Measurements from ENCODE around the gene CACNA1A. TPM values are rescaled to one million over a fixed set of nuclear protein-coding genes. Genes with fewer than 3 reads are reported as not detected.

The CACNA1A gene
- total RNA-seq, 1 experiment from 2014 or later = 0.85 TPM

- H3K9me3 Mint-ChIP-seq (ENCODE audit: low read depth, unreplicated experiment) = no peaks in the 10 kb centered on the region
- CTCF ChIA-PET = interaction anchor here (1.1 kb wide), 1 partner anchor 27 kb away, joined by 3 read pairs; no protein-coding TSS in a partner anchor
- no peak overlapping the region for H3K4me3 Mint-ChIP-seq (ENCODE audit: low read depth, unreplicated experiment)
- no peaks in the 10 kb centered on the region for H3K4me1 Mint-ChIP-seq (ENCODE audit: low read depth, unreplicated experiment)
- no peak for DNase-seq
- H3K27me3 Mint-ChIP-seq (ENCODE audit: unreplicated experiment) = peaks cover 43% of the 10 kb centered on the region
- BruUV-seq (replicated peaks) = no TSS peak
- intact Hi-C loops (cut with micrococcal nuclease; ENCODE audit: unreplicated experiment) = loop anchor here (2.0 kb wide), 1 partner anchor 45 kb away; no protein-coding TSS in a partner anchor
- no peak for TF ChIP-seq CTCF (IDR thresholded peaks at IDR 0.05; ENCODE audit: unreplicated experiment)
- no peaks in the 10 kb centered on the region for H3K36me3 Mint-ChIP-seq (ENCODE audit: insufficient read depth, unreplicated experiment)
- no peak overlapping the region for H3K27ac Mint-ChIP-seq (ENCODE audit: unreplicated experiment)
Observed at GRCh38 chr19:13329766-13330165, 176.5 kb downstream of the CACNA1A start.

- Mint-ChIP-seq H3K9me3 (ENCODE audit: low read depth, unreplicated experiment) (no peaks in the 10 kb centered on the region), H3K27me3 (ENCODE audit: unreplicated experiment) (peaks cover 42% of the 10 kb centered on the region), H3K4me1 (ENCODE audit: low read depth, unreplicated experiment) (no peaks in the 10 kb centered on the region), H3K36me3 (ENCODE audit: insufficient read depth, unreplicated experiment) (no peaks in the 10 kb centered on the region), H3K27ac (ENCODE audit: unreplicated experiment) (no peak overlapping the region), H3K4me3 (ENCODE audit: low read depth, unreplicated experiment) (no peak overlapping the region)
- TF ChIP-seq CTCF (IDR thresholded peaks at IDR 0.05; ENCODE audit: unreplicated experiment) = no peak
- intact Hi-C loops (cut with micrococcal nuclease; ENCODE audit: unreplicated experiment) = loop anchor here (2.0 kb wide), 1 partner anchor 43 kb away; no protein-coding TSS in a partner anchor
- no peak for DNase-seq
- CTCF ChIA-PET = no interaction called here
- BruUV-seq (replicated peaks) = no TSS peak
Observed at GRCh38 chr19:13328241-13328640, 178.0 kb downstream of the CACNA1A start.

- no TSS peak for BruUV-seq (replicated peaks)
- H3K27me3 Mint-ChIP-seq (ENCODE audit: unreplicated experiment) = peaks cover 71% of the 10 kb centered on the region
- H3K4me1 Mint-ChIP-seq (ENCODE audit: low read depth, unreplicated experiment) = no peaks in the 10 kb centered on the region
- H3K36me3 Mint-ChIP-seq (ENCODE audit: insufficient read depth, unreplicated experiment) = no peaks in the 10 kb centered on the region
- peaks cover 3% of the 10 kb centered on the region for H3K9me3 Mint-ChIP-seq (ENCODE audit: low read depth, unreplicated experiment)
- CTCF ChIA-PET = no interaction called here
- no peak for DNase-seq
- TF ChIP-seq CTCF (IDR thresholded peaks at IDR 0.05; ENCODE audit: unreplicated experiment) = no peak
- intact Hi-C loops (cut with micrococcal nuclease; ENCODE audit: unreplicated experiment) = no loop called here
- H3K27ac Mint-ChIP-seq (ENCODE audit: unreplicated experiment) = no peak overlapping the region
- no peak overlapping the region for H3K4me3 Mint-ChIP-seq (ENCODE audit: low read depth, unreplicated experiment)
Observed at GRCh38 chr19:13319526-13319925, 186.8 kb downstream of the CACNA1A start.

- intact Hi-C loops (cut with micrococcal nuclease; ENCODE audit: unreplicated experiment) = no loop called here
- no peak for TF ChIP-seq CTCF (IDR thresholded peaks at IDR 0.05; ENCODE audit: unreplicated experiment)
- no peak overlapping the region for H3K4me3 Mint-ChIP-seq (ENCODE audit: low read depth, unreplicated experiment)
Observed at GRCh38 chr19:13318190-13318589, 188.1 kb downstream of the CACNA1A start.

More at GRCh38 chr19:13318190-13318589, 188.1 kb downstream of the CACNA1A start:
- H3K9me3 Mint-ChIP-seq (ENCODE audit: low read depth, unreplicated experiment) = peaks cover 3% of the 10 kb centered on the region
- H3K4me1 Mint-ChIP-seq (ENCODE audit: low read depth, unreplicated experiment) = no peaks in the 10 kb centered on the region
- BruUV-seq (replicated peaks) = no TSS peak
- DNase-seq = no peak
- H3K27ac Mint-ChIP-seq (ENCODE audit: unreplicated experiment) = no peak overlapping the region
- no peaks in the 10 kb centered on the region for H3K36me3 Mint-ChIP-seq (ENCODE audit: insufficient read depth, unreplicated experiment)
- CTCF ChIA-PET = no interaction called here
- peaks cover 70% of the 10 kb centered on the region for H3K27me3 Mint-ChIP-seq (ENCODE audit: unreplicated experiment)
